Transverse colon (tissue), 4 donors: ENCODE measurements around the gene SLC24A3. TPM values are rescaled to one million over a fixed set of nuclear protein-coding genes. Genes with fewer than 3 reads are reported as not detected.

Experiments used
- DNase-seq: peaks from one replicate; pipeline ENCODE4 v3.0.0-alpha.2; 2019
- H3K27ac ChIP-seq, 4 donors: fragments of 200-600 bp; sonication (generic); 2 replicates each; pipeline ENCODE4 v1.5.1; 2016 to 2018; ENCODE audit warnings: inconsistent platforms in 4 of 4
- H3K27me3 ChIP-seq: fragments of 200-600 bp; sonication (generic); 2 replicates; pipeline ENCODE4 v1.5.1; 2017; ENCODE audit warnings: inconsistent platforms
- H3K36me3 ChIP-seq, 4 donors: fragments of 200-600 bp; sonication (generic); 2 replicates each; pipeline ENCODE4 v1.5.1; 2017 to 2019; ENCODE audit warnings: inconsistent platforms in 4 of 4
- H3K4me1 ChIP-seq, 4 donors: fragments of 200-600 bp; sonication (generic); 2 replicates each; pipeline ENCODE4 v1.5.1; 2017 to 2020; ENCODE audit warnings: inconsistent platforms in 4 of 4
- H3K4me3 ChIP-seq, 4 donors: fragments of 200-600 bp; sonication (generic); 1 replicate in 1 of 4; 2 replicates in 3 of 4; pipeline versions ENCODE4 v1.5.1 to v1.6.1; 2017 to 2019; ENCODE audit warnings: inconsistent platforms in 4 of 4
- H3K9me3 ChIP-seq, 2 donors: fragments of 200-600 bp; sonication (generic); 2 replicates each; pipeline ENCODE4 v1.5.1; 2017 to 2019; ENCODE audit warnings: inconsistent platforms in 2 of 2
- CTCF ChIP-seq, 5 experiments: fragments of 200-600 bp in 3 of 5; fragments of 450-650 bp in 2 of 5; sonication (generic) in 3 of 5; IDR thresholded peaks; 1 replicate in 2 of 5; 2 replicates in 3 of 5; pipeline ENCODE4 v1.5.1; 2016 to 2017; ENCODE audit warnings: antibody characterized with exemption in 5 of 5, inconsistent platforms in 3 of 5, mild to moderate bottlenecking in 2 of 5, moderate library complexity in 1 of 5
- EP300 ChIP-seq: sonication (generic); formaldehyde crosslinking; IDR thresholded peaks from one replicate; pipeline ENCODE4 v1.6.1; 2017; ENCODE audit warnings: antibody characterized with exemption, low read depth
- POLR2A ChIP-seq: fragments of 450-650 bp; IDR thresholded peaks from one replicate; pipeline ENCODE4 v1.6.1; 2016; ENCODE audit warnings: antibody characterized with exemption, mild to moderate bottlenecking, moderate library complexity
- POLR2AphosphoS5 ChIP-seq, 3 donors: sonication (generic); formaldehyde crosslinking; IDR thresholded peaks; one replicate each; pipeline ENCODE4 v1.6.1; 2016; ENCODE audit warnings: antibody characterized with exemption in 3 of 3
- WGBS, 2 donors: methylation state at CpG; one replicate each; pipeline ENCODE4 v1.1.5; 2018; ENCODE audit warnings: low coverage in 1 of 2; 5-methylcytosine and 5-hydroxymethylcytosine counted together
- in situ Hi-C, 4 donors: fragments of 200-750 bp; cut with MboI; loops; one replicate each; pipeline versions ENCODE4 v1.15.0 to v1.15.1; 2017; ENCODE audit warnings: low sequenced_read_pairs in 3 of 4, low pct_ligation_motif_present in 1 of 4, low pct_unique_long_range_greater_than_20kb in 1 of 4
- intact Hi-C: fragments of 100-400 bp; cut with DNase I; formaldehyde crosslinking; loops from one replicate; pipeline ENCODE4 v1.15.1; 2023; ENCODE audit warnings: low total_unique reads
- total RNA-seq, 4 donors: library from RNA; depleted of rRNA; stranded (reverse); fragments of >200 nt; gene quantifications; one replicate each; pipeline ENCODE4 v1.1.0, GENCODE V29; 2016

The SLC24A3 gene
- total RNA-seq, 4 donors from 2014 or later: 4.4 to 6.7 (median 4.6) TPM

- intact Hi-C loops (loop anchor here (5.0 kb wide), 1 partner anchor 454 kb away; no protein-coding TSS in a partner anchor), in situ Hi-C loops (loop anchor here (10.0 to 25.0 kb wide), 2 partner anchors 449 to 456 kb away; partner anchors contain the start of gene SLC24A3 (in 1 of the 4))
- 46 to 56% methylated on average over 9 of the region's 9 CpGs for WGBS, 2 donors
- Histone ChIP-seq H3K4me1 (no peaks in the 10 kb centered on the region), H3K27ac (no peak overlapping the region), H3K9me3 (no peaks in the 10 kb centered on the region), H3K36me3 (no peaks in the 10 kb centered on the region), H3K4me3 (no peak overlapping the region), H3K27me3 (no peaks in the 10 kb centered on the region)
- no peak for DNase-seq
- TF ChIP-seq POLR2A: no peak
- TF ChIP-seq EP300: no peak
- no peak for TF ChIP-seq CTCF (IDR thresholded peaks at IDR 0.05)
- TF ChIP-seq POLR2AphosphoS5 (IDR thresholded peaks at IDR 0.05): no peak
Observed at GRCh38 chr20:19660808-19661378, 448.5 kb downstream of the SLC24A3 start.

GRCh38 chr20:19661717-19662636, 449.5 kb downstream of the SLC24A3 start:
- in situ Hi-C loops: loop anchor here (10.0 to 25.0 kb wide), 2 partner anchors 450 to 457 kb away; partner anchors contain the start of gene SLC24A3 (in 1 of the 4)
- no peak overlapping the region for H3K4me3 ChIP-seq
- H3K4me1 ChIP-seq: no peaks in the 10 kb centered on the region
- intact Hi-C loops: loop anchor here (5.0 kb wide), 1 partner anchor 455 kb away; no protein-coding TSS in a partner anchor
- H3K9me3 ChIP-seq: no peaks in the 10 kb centered on the region
- no peak overlapping the region for H3K27ac ChIP-seq
- TF ChIP-seq POLR2A: no peak
- TF ChIP-seq CTCF (IDR thresholded peaks at IDR 0.05): peak; percentile 92 to 99 (median 98)
- no peaks in the 10 kb centered on the region for H3K36me3 ChIP-seq
- H3K27me3 ChIP-seq: no peaks in the 10 kb centered on the region
- peak; percentile 69 for DNase-seq
- WGBS, 2 donors: 17 to 54% methylated on average over 3 to 19 of the region's 19 CpGs

- intact Hi-C loops (loop anchor here (5.0 kb wide), 1 partner anchor 455 kb away; no protein-coding TSS in a partner anchor), in situ Hi-C loops (loop anchor here (10.0 to 25.0 kb wide), 2 partner anchors 450 to 458 kb away; partner anchors contain the start of gene SLC24A3 (in 1 of the 4))
- Histone ChIP-seq H3K4me3 (no peak overlapping the region), H3K27me3 (no peaks in the 10 kb centered on the region), H3K4me1 (no peaks in the 10 kb centered on the region), H3K27ac (no peak overlapping the region), H3K9me3 (no peaks in the 10 kb centered on the region), H3K36me3 (no peaks in the 10 kb centered on the region)
- TF ChIP-seq CTCF (IDR thresholded peaks at IDR 0.05): peak in 1 of 5 experiments; percentile 10
- TF ChIP-seq POLR2A: no peak
- no peak for DNase-seq
- 68 to 72% methylated on average over 9 of the region's 9 CpGs for WGBS, 2 donors
Observed at GRCh38 chr20:19662637-19662995, 450.2 kb downstream of the SLC24A3 start.

GRCh38 chr20:19668418-19668817, 456.0 kb downstream of the SLC24A3 start:
- Histone ChIP-seq H3K36me3 (no peaks in the 10 kb centered on the region), H3K4me1 (peaks cover 0 to 9% (median 4%) of the 10 kb centered on the region in 4 donors), H3K9me3 (no peaks in the 10 kb centered on the region), H3K27ac (no peak overlapping the region), H3K27me3 (no peaks in the 10 kb centered on the region), H3K4me3 (no peak overlapping the region)
- no peak for DNase-seq
- WGBS, 2 donors: 79 to 80% methylated on average over 3 of the region's 3 CpGs
- in situ Hi-C loops (loop anchor here (10.0 to 25.0 kb wide), 2 partner anchors 456 to 464 kb away; partner anchors contain the start of gene SLC24A3 (in 1 of the 4)), intact Hi-C loops (no loop called here)
- no peak for TF ChIP-seq POLR2AphosphoS5 (IDR thresholded peaks at IDR 0.05)
- no peak for TF ChIP-seq EP300
- no peak for TF ChIP-seq CTCF (IDR thresholded peaks at IDR 0.05)
- TF ChIP-seq POLR2A: no peak
